SK-N-SH (cell line): ENCODE measurements around the gene OBSCN. TPM values are rescaled to one million over a fixed set of nuclear protein-coding genes. Genes with fewer than 3 reads are reported as not detected.

Experiments used
- CTCF ChIA-PET: fragments of 300-600, 350-600 bp; formaldehyde crosslinking; extraction: SDS; loops from one replicate; lab custom pipeline; 2021; lab: Yijun Ruan, JAX
- POLR2A ChIA-PET: fragments of 350-600 bp; sonication (Branson Sonifier 250); formaldehyde crosslinking; extraction: SDS; loops from one replicate; lab custom pipeline; 2020; ENCODE audit warnings: antibody characterized with exemption, inconsistent platforms; lab: Yijun Ruan, JAX
- DNase-seq: peaks from one replicate; pipeline ENCODE4 v3.0.0; 2012
- H2AFZ ChIP-seq: fragments of 200-600 bp; sonication (generic); 2 replicates; pipeline ENCODE4 v1.8.1; 2016; ENCODE audit warnings: antibody characterized with exemption, mild to moderate bottlenecking, low read depth
- H3F3A ChIP-seq: fragments of 200-600 bp; sonication (generic); replicated peaks from 2 replicates; pipeline ENCODE3; 2016; ENCODE audit warnings: antibody characterized with exemption, mild to moderate bottlenecking; ENCODE audit not compliant: insufficient read depth
- H3K27ac ChIP-seq, 2 experiments: fragments of 200-500 bp in 1 of 2; fragments of 200-600 bp in 1 of 2; sonication (Bioruptor generic) in 1 of 2; sonication (generic), shearing (Covaris generic) in 1 of 2; 2 replicates each; pipeline versions ENCODE4 v1.5.1 to v1.6.1; 2014 to 2016; ENCODE audit warnings: low read depth in 2 of 2, inconsistent platforms in 1 of 2, low read length in 1 of 2, mild to moderate bottlenecking in 1 of 2, mixed read lengths in 1 of 2
- H3K27me3 ChIP-seq: fragments of 200-600 bp; sonication (generic), shearing (Covaris generic); 2 replicates; pipeline ENCODE4 v1.6.1; 2016; ENCODE audit warnings: mixed run types; ENCODE audit not compliant: insufficient read depth
- H3K36me3 ChIP-seq, 2 experiments: fragments of 200-500 bp in 1 of 2; fragments of 200-600 bp in 1 of 2; sonication (Bioruptor generic) in 1 of 2; sonication (generic) in 1 of 2; replicated peaks in 1 of 2; 2 replicates each; pipeline versions ENCODE3 to v1.5.1; 2014 to 2016; ENCODE audit warnings: low read length in 1 of 2, mild to moderate bottlenecking in 1 of 2; ENCODE audit not compliant: insufficient read depth in 2 of 2, control insufficient read depth in 1 of 2
- H3K4me1 ChIP-seq, 2 experiments: fragments of 200-500 bp in 1 of 2; fragments of 200-600 bp in 1 of 2; sonication (Bioruptor generic) in 1 of 2; sonication (generic), shearing (Covaris generic) in 1 of 2; 2 replicates each; pipeline versions ENCODE4 v1.5.1 to v1.6.1; 2014 to 2016; ENCODE audit warnings: low read depth in 1 of 2, low read length in 1 of 2, mixed run types in 1 of 2; ENCODE audit not compliant: insufficient read depth in 2 of 2, control insufficient read depth in 1 of 2
- H3K4me2 ChIP-seq: fragments of 200-600 bp; sonication (generic), shearing (Covaris generic); 2 replicates; pipeline ENCODE4 v1.6.1; 2017; ENCODE audit warnings: mixed run types
- H3K4me3 ChIP-seq, 2 experiments: fragments of 200-500 bp in 1 of 2; fragments of 200-600 bp in 1 of 2; sonication (Bioruptor generic) in 1 of 2; sonication (generic), shearing (Covaris generic) in 1 of 2; 2 replicates each; pipeline versions ENCODE4 v1.5.1 to v1.8.1; 2014 to 2016; ENCODE audit warnings: low read depth in 2 of 2, inconsistent platforms in 1 of 2, low read length in 1 of 2, mild to moderate bottlenecking in 1 of 2, mixed read lengths in 1 of 2, moderate library complexity in 1 of 2
- H3K79me2 ChIP-seq: fragments of 200-600 bp; sonication (generic); 2 replicates; pipeline ENCODE4 v1.8.1; 2017; ENCODE audit warnings: mild to moderate bottlenecking; ENCODE audit not compliant: insufficient read depth
- H3K9ac ChIP-seq: fragments of 200-600 bp; sonication (generic); 2 replicates; pipeline ENCODE4 v1.6.1; 2017; ENCODE audit warnings: mixed run types
- H3K9me2 ChIP-seq: fragments of 200-600 bp; sonication (generic); 2 replicates; pipeline ENCODE4 v1.6.1; 2017; ENCODE audit warnings: mixed run types
- H3K9me3 ChIP-seq: fragments of 200-600 bp; sonication (generic); 2 replicates; pipeline ENCODE4 v1.6.1; 2017; ENCODE audit warnings: mixed run types, mild to moderate bottlenecking, moderate library complexity
- H4K20me1 ChIP-seq: fragments of 200-600 bp; sonication (generic); 2 replicates; pipeline ENCODE4 v1.6.1; 2017; ENCODE audit warnings: mild to moderate bottlenecking, mixed run types; ENCODE audit not compliant: insufficient read depth
- ELF1 ChIP-seq: IDR thresholded peaks from 2 replicates; pipeline ENCODE4 v1.4.0; 2012
- FOXJ3 ChIP-seq: sonication (generic); formaldehyde crosslinking; IDR thresholded peaks from 2 replicates; pipeline ENCODE4 v1.5.1; 2020; ENCODE audit warnings: mild to moderate bottlenecking, missing genetic modification reagents
- JUND ChIP-seq: IDR thresholded peaks from 2 replicates; pipeline ENCODE4 v1.4.0; 2012
- NRF1 ChIP-seq: IDR thresholded peaks from 2 replicates; pipeline ENCODE4 v1.6.1; 2012; ENCODE audit warnings: low read depth, mild to moderate bottlenecking, low read length
- RAD21 ChIP-seq: IDR thresholded peaks from 2 replicates; pipeline ENCODE4 v1.6.1; 2012; ENCODE audit warnings: mild to moderate bottlenecking, low read length
- RXRA ChIP-seq: IDR thresholded peaks from 2 replicates; pipeline ENCODE4 v1.4.0; 2012; ENCODE audit warnings: low read depth, mild to moderate bottlenecking, borderline replicate concordance
- WGBS: methylation state at CpG from one replicate; pipeline ENCODE4 v1.1.6; 2017; ENCODE audit warnings: low lambda C conversion rate; 5-methylcytosine and 5-hydroxymethylcytosine counted together
- polyA plus RNA-seq, 3 experiments: library from polyadenylated mRNA; depleted of rRNA; stranded (reverse); fragments of >200 nt; gene quantifications; 2 replicates each; pipeline ENCODE4 v1.2.3, GENCODE V29; 2012
- TF ChIP-seq, protein P1 (sequence below): fragments of 150-350 bp; IDR thresholded peaks from 2 replicates; pipeline ENCODE4 v1.6.1; 2017; ENCODE audit warnings: antibody characterized with exemption, low read length, low read depth, borderline replicate concordance
- TF ChIP-seq, protein P2 (sequence below): IDR thresholded peaks from 2 replicates; pipeline ENCODE4 v1.6.1; 2012; ENCODE audit warnings: mild to moderate bottlenecking, low read depth, low read length, moderate library complexity
- TF ChIP-seq, protein P3 (sequence below): IDR thresholded peaks from 2 replicates; pipeline ENCODE4 v1.4.0; 2012; ENCODE audit warnings: low read depth

OBSCN gene
- polyA plus RNA-seq, 1 of the 3 experiments (the other 2 are of a cell fraction) = 4.0 TPM

DNA sequence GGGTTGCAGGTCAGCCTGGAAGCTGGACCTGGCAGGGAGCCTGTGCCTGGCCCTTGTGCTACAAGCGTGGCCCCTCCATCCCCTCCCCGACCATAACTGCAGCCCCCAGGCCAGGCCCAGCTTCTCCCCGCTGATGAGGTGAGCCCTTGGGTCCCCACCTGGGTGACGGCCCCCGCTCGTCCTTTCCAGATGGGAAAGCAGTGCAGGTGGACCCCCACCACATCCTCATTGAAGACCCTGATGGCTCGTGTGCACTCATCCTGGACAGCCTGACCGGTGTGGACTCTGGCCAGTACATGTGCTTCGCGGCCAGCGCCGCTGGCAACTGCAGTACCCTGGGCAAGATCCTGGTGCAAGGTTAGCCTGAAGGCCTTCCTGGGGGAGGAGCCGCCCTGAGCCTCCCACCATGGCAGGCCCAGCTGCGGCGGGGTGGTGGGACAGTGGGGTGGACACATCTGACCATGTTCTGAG is 141.9 kb downstream of the OBSCN start (continued):
- TF ChIP-seq, protein P1, sequence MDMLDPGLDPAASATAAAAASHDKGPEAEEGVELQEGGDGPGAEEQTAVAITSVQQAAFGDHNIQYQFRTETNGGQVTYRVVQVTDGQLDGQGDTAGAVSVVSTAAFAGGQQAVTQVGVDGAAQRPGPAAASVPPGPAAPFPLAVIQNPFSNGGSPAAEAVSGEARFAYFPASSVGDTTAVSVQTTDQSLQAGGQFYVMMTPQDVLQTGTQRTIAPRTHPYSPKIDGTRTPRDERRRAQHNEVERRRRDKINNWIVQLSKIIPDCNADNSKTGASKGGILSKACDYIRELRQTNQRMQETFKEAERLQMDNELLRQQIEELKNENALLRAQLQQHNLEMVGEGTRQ = no peak
- TF ChIP-seq NRF1 = no peak
- TF ChIP-seq, protein P2, sequence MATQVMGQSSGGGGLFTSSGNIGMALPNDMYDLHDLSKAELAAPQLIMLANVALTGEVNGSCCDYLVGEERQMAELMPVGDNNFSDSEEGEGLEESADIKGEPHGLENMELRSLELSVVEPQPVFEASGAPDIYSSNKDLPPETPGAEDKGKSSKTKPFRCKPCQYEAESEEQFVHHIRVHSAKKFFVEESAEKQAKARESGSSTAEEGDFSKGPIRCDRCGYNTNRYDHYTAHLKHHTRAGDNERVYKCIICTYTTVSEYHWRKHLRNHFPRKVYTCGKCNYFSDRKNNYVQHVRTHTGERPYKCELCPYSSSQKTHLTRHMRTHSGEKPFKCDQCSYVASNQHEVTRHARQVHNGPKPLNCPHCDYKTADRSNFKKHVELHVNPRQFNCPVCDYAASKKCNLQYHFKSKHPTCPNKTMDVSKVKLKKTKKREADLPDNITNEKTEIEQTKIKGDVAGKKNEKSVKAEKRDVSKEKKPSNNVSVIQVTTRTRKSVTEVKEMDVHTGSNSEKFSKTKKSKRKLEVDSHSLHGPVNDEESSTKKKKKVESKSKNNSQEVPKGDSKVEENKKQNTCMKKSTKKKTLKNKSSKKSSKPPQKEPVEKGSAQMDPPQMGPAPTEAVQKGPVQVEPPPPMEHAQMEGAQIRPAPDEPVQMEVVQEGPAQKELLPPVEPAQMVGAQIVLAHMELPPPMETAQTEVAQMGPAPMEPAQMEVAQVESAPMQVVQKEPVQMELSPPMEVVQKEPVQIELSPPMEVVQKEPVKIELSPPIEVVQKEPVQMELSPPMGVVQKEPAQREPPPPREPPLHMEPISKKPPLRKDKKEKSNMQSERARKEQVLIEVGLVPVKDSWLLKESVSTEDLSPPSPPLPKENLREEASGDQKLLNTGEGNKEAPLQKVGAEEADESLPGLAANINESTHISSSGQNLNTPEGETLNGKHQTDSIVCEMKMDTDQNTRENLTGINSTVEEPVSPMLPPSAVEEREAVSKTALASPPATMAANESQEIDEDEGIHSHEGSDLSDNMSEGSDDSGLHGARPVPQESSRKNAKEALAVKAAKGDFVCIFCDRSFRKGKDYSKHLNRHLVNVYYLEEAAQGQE = no peak
- TF ChIP-seq RAD21 = no peak
- TF ChIP-seq, protein P3, sequence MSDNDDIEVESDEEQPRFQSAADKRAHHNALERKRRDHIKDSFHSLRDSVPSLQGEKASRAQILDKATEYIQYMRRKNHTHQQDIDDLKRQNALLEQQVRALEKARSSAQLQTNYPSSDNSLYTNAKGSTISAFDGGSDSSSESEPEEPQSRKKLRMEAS = no peak
- TF ChIP-seq, all 33 proteins: peak for 0

DNA sequence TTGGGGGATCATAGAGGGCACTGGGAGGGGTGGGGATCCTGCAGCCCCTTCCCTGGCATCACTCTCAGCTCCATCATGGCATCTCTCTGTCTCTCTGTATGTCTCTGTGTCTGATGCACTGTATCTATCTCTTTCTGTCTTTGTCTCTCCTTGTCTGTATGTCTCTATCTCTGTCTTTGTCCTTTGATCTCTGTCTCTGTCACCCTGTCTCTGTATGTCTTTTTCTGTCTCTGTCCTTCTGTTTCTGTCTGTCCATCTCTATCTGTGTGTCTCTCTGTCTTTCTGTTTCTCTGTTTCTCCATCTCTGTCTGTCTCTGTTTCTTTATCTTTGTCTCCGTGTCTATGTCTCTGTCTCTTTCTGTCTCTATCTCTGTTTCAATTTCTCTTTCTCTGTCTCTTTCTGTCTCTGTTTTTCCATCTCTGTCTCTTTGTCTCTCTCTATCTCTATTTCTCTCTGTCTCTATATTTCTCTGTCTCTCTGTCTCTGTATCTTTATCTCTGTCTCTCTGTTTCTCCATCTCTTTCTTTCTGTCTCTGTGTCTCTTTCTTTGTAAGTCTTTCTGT is 142.4 kb downstream of the OBSCN start:
- DNase-seq = no peak
- Histone ChIP-seq H3K9me3 (no peaks in the 10 kb centered on the region), H3K4me1 (no peaks in the 10 kb centered on the region), H3K4me3 (no peak overlapping the region), H3K9ac (no peak overlapping the region), H3K27me3 (no peaks in the 10 kb centered on the region), H3K79me2 (no peaks in the 10 kb centered on the region), H3K9me2 (no peaks in the 10 kb centered on the region), H3K36me3 (no peaks in the 10 kb centered on the region), H2AFZ (no peak overlapping the region), H3F3A (no peaks in the 10 kb centered on the region), H4K20me1 (no peaks in the 10 kb centered on the region), H3K27ac (no peak overlapping the region), H3K4me2 (no peak overlapping the region)
- 88% methylated on average over 1 of the region's 1 CpG for WGBS
- ChIA-PET POLR2A (no interaction called here), CTCF (interaction anchor here (0.6 kb wide), 1 partner anchor 9 kb away, joined by 3 read pairs; no protein-coding TSS in a partner anchor)
- TF ChIP-seq FOXJ3 (no peak), ELF1 (no peak), RXRA (no peak), JUND (no peak)
- TF ChIP-seq, protein P3 = no peak
